Neuron (in vitro differentiated cells): ENCODE data around the gene FHIT.

Source experiments
- H2AFZ ChIP-seq: one replicate; pipeline ENCODE4 v1.6.1; 2013; ENCODE audit warnings: low read depth, mild to moderate bottlenecking, inconsistent platforms, low read length, moderate library complexity
- H3K27me3 ChIP-seq: one replicate; pipeline ENCODE4 v1.6.1; 2013; ENCODE audit warnings: low read length; ENCODE audit not compliant: insufficient read depth
- H3K36me3 ChIP-seq: one replicate; pipeline ENCODE4 v1.6.1; 2013; ENCODE audit warnings: low read length; ENCODE audit not compliant: insufficient read depth
- H3K4me1 ChIP-seq: one replicate; pipeline ENCODE4 v1.6.1; 2013; ENCODE audit warnings: low read length; ENCODE audit not compliant: insufficient read depth
- H3K4me3 ChIP-seq: 2 replicates; pipeline ENCODE4 v1.5.1; 2013; ENCODE audit warnings: mild to moderate bottlenecking, low read length, moderate library complexity
- H3K9me3 ChIP-seq: one replicate; pipeline ENCODE4 v1.6.1; 2013; ENCODE audit warnings: low read length

The FHIT gene

DNA sequence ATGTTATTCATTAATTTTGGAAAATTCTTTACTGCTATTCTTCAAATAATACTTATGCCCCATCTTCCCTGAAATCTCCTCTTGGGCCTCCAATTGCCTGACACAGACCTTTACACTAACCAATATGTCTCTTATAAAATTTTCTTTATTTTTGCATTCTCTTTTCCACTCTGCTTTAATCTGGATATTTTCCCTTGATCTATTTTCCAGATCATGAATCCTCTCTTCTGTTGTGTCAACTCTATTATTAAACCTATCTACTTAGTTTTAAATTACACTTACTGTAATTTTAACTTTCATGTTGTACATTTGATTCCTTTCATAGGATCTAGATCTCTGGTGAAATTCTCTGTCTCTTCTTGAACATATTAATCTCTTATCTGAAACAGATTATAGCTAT lies 278.7 kb downstream of the FHIT start:
- H3K9me3 ChIP-seq, result no peaks in the 10 kb centered on the region
- H3K4me3 ChIP-seq, result no peak overlapping the region
- H3K4me1 ChIP-seq, result no peaks in the 10 kb centered on the region
- H3K27me3 ChIP-seq, result no peaks in the 10 kb centered on the region
- H3K36me3 ChIP-seq, result no peaks in the 10 kb centered on the region
- no peak overlapping the region for H2AFZ ChIP-seq

DNA sequence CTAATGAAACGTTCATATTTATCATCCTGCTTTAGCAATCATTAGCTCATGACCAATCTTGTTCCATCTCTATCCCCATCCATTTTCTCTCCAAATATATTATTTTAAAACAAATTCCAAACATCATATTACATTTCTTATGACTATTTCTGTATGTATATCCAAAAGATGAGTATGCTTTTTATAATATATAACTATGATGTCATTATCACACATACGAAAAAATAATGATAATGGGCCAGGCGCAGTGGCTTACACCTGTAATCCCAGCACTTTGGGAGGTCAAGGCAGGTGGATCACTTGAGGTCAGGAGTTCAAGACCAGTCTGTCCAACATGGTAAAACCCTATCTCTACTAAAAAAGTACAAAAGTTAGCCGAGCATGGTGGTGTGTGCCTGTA lies 280.4 kb downstream of the FHIT start:
- Histone ChIP-seq H3K27me3 (no peaks in the 10 kb centered on the region), H2AFZ (no peak overlapping the region), H3K4me1 (no peaks in the 10 kb centered on the region), H3K9me3 (no peaks in the 10 kb centered on the region), H3K36me3 (no peaks in the 10 kb centered on the region), H3K4me3 (no peak overlapping the region)

DNA sequence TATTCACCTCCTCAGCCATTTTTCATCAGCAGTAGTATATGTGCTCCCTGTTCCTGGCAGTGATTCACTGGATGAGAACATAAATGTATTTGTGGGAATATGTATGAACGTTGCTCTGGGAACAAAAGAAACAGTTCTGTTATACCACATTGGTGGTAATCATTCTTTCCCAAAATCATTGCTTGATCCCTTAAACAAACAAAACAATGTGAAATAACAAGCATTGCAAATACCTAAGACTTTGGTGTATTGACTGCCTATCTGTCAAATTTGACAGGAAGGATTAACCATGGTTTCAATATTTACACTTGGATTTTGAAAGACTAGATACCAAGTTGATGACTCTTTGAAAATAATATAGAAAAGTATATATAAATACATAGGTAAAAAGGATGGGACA lies 284.1 kb downstream of the FHIT start:
- no peak overlapping the region for H3K4me3 ChIP-seq
- no peaks in the 10 kb centered on the region for H3K36me3 ChIP-seq
- H3K9me3 ChIP-seq, result no peaks in the 10 kb centered on the region
- H3K27me3 ChIP-seq, result no peaks in the 10 kb centered on the region
- no peak overlapping the region for H2AFZ ChIP-seq
- H3K4me1 ChIP-seq, result no peaks in the 10 kb centered on the region

DNA sequence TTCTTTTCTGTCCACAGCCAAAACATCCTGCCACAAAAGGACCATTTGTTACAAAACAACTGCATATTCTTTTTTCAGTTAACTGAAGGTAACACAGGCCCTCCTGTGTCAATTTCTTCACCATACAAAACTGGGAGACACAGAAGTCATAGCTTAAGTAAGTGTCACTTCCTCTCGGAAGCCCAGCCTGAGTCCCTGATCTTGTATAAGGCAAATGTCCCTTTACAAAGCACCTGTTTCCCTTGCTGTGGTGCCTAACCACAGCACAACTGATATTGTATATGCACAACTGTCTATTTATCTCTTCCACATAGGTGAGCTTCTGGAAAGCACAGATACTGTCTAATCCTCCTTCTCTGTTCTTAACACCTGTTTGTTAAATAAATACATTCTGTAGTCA lies 293.7 kb downstream of the FHIT start:
- no peaks in the 10 kb centered on the region for H3K36me3 ChIP-seq
- H3K9me3 ChIP-seq, result no peaks in the 10 kb centered on the region
- no peaks in the 10 kb centered on the region for H3K4me1 ChIP-seq

DNA sequence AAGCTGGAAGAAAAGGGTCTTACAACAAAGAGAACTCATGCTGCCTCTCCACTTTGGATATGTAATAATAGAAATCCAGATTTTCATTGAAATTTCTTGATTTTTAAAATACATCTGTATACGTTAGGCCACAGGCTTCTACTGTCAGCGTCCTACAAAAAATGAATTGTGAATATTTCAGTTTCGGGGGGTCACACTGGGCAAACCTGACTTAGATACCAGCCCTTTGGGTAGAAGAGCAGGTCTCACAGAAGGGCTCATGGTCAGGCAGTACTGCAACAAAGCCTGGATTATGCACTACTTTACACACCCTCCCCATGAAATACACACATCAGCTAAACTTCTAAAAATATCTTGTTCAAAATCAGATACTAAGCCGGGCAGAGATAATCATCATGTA lies 294.5 kb downstream of the FHIT start:
- H3K4me3 ChIP-seq, result no peak overlapping the region
- H2AFZ ChIP-seq, result no peak overlapping the region

More for the DNA sequence above, 293.7 kb downstream of the FHIT start:
- H3K4me3 ChIP-seq, result no peak overlapping the region
- H2AFZ ChIP-seq, result no peak overlapping the region
- H3K27me3 ChIP-seq, result no peaks in the 10 kb centered on the region

DNA sequence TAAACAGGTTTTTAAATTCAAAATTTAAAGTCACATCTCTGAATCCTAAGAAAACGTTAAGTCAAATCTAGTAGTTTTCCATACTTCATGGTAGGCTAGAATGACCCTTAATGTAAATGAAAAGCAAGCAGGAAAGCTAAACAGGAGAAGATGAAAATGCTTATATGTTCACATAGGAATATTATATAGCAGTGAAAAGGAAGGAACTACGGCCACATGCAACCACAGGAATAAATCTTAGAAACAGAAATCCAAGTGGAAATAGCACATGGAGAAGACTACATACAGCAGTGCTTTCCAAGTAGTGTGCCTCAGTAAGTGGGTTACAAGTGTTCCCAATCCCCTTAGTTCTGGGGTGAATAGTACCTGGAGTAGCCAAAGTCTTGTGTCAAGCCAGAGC lies 296.2 kb downstream of the FHIT start:
- Histone ChIP-seq H2AFZ (no peak overlapping the region), H3K4me3 (no peak overlapping the region), H3K36me3 (no peaks in the 10 kb centered on the region), H3K9me3 (no peaks in the 10 kb centered on the region), H3K4me1 (no peaks in the 10 kb centered on the region), H3K27me3 (no peaks in the 10 kb centered on the region)

More for the DNA sequence above, 294.5 kb downstream of the FHIT start:
- Histone ChIP-seq H3K4me1 (no peaks in the 10 kb centered on the region), H3K36me3 (no peaks in the 10 kb centered on the region), H3K27me3 (no peaks in the 10 kb centered on the region), H3K9me3 (no peaks in the 10 kb centered on the region)

DNA sequence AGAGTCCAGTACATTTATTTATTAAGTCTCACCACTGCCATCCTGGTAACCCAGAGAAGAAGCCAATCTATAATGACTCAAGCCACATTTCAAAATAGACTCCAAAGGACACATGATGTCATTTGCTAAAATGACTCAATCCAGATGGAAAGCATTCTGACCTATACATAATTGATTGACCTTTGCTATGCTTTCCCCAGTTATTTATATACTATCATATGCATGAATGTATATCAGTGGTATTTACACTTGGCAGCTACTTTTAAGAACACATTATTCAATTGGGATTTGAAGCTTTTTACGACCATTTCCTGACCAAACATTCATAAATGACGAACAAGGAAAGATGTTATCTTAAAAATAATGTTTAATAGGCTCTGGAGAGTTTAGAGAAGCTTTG lies 297.2 kb downstream of the FHIT start:
- H3K27me3 ChIP-seq, result no peaks in the 10 kb centered on the region
- H3K4me3 ChIP-seq, result no peak overlapping the region
- no peaks in the 10 kb centered on the region for H3K36me3 ChIP-seq
- H3K4me1 ChIP-seq, result no peaks in the 10 kb centered on the region
- no peaks in the 10 kb centered on the region for H3K9me3 ChIP-seq
- H2AFZ ChIP-seq, result no peak overlapping the region

DNA sequence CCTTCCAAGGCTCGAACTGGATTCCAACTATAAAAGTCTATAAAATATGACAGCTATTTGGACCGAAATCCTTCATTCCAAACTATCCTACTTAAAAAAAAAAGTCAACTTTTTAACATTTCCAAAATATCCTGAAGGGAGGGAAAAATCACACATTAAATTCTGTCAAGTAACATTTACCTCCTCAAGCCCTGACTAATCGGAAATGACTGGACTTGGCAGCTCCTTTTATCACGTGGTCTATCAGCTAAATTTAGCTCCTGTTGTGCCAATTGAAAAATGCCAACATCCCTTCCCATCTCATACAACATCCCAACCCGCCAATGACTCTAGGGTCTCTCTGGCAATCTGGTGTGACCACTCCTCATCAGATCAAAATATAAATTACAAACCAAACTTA lies 297.9 kb downstream of the FHIT start:
- no peaks in the 10 kb centered on the region for H3K27me3 ChIP-seq
- H2AFZ ChIP-seq, result no peak overlapping the region
- no peak overlapping the region for H3K4me3 ChIP-seq
- no peaks in the 10 kb centered on the region for H3K4me1 ChIP-seq
- no peaks in the 10 kb centered on the region for H3K36me3 ChIP-seq
- H3K9me3 ChIP-seq, result no peaks in the 10 kb centered on the region

DNA sequence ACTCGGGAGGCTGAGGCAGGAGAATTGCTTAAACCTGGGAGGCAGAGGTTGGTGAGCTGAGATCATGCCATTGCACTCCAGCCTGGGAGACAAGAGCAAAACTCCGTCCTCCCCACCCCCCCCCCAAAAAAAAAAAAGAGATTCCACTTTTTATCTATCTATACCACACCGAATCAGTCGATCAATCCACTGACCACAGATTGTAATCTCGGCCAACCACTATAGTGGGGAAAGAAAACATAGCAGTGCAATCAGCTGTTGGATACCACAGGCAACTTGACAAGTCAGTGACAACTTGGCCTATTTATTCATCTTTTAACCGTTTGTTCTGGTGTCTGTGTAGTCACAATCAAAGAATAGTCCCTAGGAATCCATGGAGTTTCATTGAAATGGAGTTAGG lies 299.2 kb downstream of the FHIT start:
- Histone ChIP-seq H3K27me3 (no peaks in the 10 kb centered on the region), H3K4me1 (no peaks in the 10 kb centered on the region), H3K9me3 (no peaks in the 10 kb centered on the region), H3K4me3 (no peak overlapping the region), H3K36me3 (no peaks in the 10 kb centered on the region), H2AFZ (no peak overlapping the region)

DNA sequence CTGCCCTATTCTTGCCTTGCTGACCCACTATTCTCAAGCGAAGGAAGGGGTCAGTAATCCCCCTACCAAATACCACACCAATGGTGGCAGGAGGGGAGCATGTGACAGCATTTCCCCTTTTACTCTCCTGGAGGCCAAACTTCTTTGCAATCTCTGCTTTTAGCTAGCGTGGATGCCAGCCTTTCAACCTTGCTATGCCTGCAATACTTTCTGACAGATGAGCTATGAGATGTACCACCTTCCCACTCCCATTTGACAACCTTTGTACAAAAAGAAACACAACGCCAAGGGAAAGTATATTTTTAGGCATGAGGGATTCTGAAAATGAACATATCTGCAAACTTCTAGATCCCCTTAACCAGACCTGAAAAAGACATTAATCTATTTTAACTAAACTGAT lies 302.1 kb downstream of the FHIT start:
- H3K27me3 ChIP-seq, result no peaks in the 10 kb centered on the region
- no peaks in the 10 kb centered on the region for H3K36me3 ChIP-seq
- no peak overlapping the region for H3K4me3 ChIP-seq
- no peaks in the 10 kb centered on the region for H3K4me1 ChIP-seq
- no peak overlapping the region for H2AFZ ChIP-seq
- H3K9me3 ChIP-seq, result no peaks in the 10 kb centered on the region

DNA sequence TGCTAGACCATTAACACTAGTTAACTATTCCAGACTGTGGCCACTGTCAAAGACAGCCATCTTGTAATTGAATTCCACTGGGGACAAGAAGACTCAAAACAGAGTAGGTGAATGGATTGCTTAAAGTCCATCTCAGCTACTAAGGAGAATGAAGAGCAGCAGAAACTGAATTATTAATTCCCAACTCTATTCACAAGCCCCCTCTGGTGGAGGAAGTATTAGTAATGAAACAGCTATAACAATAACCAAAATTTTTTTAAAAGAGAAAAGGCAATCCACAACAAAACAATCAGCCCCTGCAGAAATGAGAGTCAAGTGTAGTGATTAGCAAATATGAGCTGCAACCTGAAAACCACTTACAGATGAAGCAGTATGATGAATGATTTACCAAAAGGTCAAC lies 302.8 kb downstream of the FHIT start:
- Histone ChIP-seq H3K36me3 (no peaks in the 10 kb centered on the region), H3K4me3 (no peak overlapping the region), H2AFZ (no peak overlapping the region), H3K4me1 (no peaks in the 10 kb centered on the region), H3K27me3 (no peaks in the 10 kb centered on the region), H3K9me3 (no peaks in the 10 kb centered on the region)

DNA sequence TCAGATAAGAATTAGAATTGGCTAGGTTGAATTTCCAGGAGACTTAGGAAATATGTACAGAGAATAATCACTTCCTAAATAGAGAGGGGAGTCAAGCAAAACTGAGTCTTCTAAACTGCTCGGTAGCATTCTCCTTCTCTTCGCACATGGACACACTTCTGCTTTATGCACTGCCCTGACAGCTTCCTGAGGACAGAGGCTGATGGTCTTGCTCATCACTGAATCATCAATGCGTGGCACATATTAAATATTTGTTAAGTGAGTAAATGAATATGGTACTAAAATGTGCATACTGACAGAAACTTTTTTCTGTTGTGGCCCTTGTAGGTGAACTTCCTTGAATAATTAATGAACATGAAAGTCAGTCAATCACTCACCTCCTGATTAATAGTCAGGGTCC lies 315.5 kb downstream of the FHIT start:
- no peak overlapping the region for H2AFZ ChIP-seq
- no peak overlapping the region for H3K4me3 ChIP-seq

DNA sequence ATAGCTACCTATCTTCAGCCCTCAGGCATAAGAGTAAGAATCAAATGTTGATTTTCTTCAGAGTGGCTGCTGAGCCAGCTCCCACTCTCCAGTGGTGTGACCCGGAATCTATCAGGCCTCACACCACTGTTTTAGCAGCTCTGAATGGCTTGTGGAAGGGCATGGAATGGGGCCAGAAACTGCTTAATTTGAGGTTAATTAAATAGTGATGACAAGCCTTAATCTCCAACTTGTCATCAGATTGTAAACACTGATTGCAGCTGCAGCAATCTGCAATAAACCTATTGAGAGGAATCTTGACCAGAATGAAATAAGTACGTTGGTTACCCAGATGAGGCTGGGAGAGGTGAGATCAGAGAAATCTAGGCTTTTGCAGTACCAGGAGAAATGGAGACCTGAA lies 317.4 kb downstream of the FHIT start:
- Histone ChIP-seq H3K36me3 (no peaks in the 10 kb centered on the region), H3K4me3 (no peak overlapping the region), H3K4me1 (peaks cover 3% of the 10 kb centered on the region), H3K9me3 (no peaks in the 10 kb centered on the region), H3K27me3 (no peaks in the 10 kb centered on the region), H2AFZ (no peak overlapping the region)

More for the DNA sequence above, 315.5 kb downstream of the FHIT start:
- Histone ChIP-seq H3K27me3 (no peaks in the 10 kb centered on the region), H3K9me3 (no peaks in the 10 kb centered on the region), H3K4me1 (peaks cover 3% of the 10 kb centered on the region), H3K36me3 (no peaks in the 10 kb centered on the region)

DNA sequence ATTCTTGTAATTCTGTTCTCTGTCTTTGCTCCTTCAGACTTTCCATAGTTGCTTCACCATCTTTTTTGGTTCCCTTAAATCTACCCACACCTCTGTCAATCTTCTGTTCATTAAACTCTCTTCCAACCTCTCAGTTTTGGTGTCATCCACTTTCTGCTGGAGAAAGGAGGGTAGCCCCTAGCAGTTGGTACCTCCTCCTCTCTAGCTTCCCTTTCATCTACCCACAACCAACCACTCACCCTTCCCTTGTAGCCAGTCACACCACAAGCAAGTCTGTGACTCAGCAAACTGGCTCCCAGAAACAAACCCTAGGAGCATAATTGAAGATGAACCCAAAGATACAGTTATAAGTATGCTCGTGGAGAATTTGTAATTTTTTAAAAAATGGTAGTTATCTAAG lies 318.6 kb downstream of the FHIT start:
- Histone ChIP-seq H3K36me3 (no peaks in the 10 kb centered on the region), H3K4me3 (no peak overlapping the region), H3K9me3 (no peaks in the 10 kb centered on the region), H3K27me3 (no peaks in the 10 kb centered on the region), H2AFZ (no peak overlapping the region), H3K4me1 (peaks cover 3% of the 10 kb centered on the region)
